CD14-positive monocyte (primary cell): ENCODE results near the gene BSPRY. TPM values are rescaled to one million over a fixed set of nuclear protein-coding genes. Genes with fewer than 3 reads are reported as not detected.

Experiments
- DNase-seq, 3 donors: peaks; one replicate each; pipeline ENCODE4 v3.0.0-alpha.2; 2011 to 2022
- H2AFZ ChIP-seq: 2 replicates; pipeline ENCODE4 v1.6.0; 2012; ENCODE audit warnings: mild to moderate bottlenecking, low read depth, low read length, inconsistent platforms; ENCODE audit not compliant: insufficient read depth, poor library complexity, severe bottlenecking
- H3K27ac ChIP-seq, 2 donors: 1 replicate in 1 of 2; 2 replicates in 1 of 2; pipeline ENCODE4 v1.5.1; 2012 to 2013; ENCODE audit warnings: low read length in 2 of 2, control low read depth in 1 of 2, inconsistent platforms in 1 of 2, low read depth in 1 of 2, mild to moderate bottlenecking in 1 of 2
- H3K27me3 ChIP-seq, 2 donors: one replicate each; pipeline versions ENCODE4 v1.6.0 to v1.6.1; 2011 to 2013; ENCODE audit warnings: low read length in 2 of 2; ENCODE audit not compliant: control insufficient read depth in 2 of 2, insufficient read depth in 2 of 2
- H3K36me3 ChIP-seq, 2 donors: replicated peaks in 1 of 2; 1 replicate in 1 of 2; 2 replicates in 1 of 2; pipeline versions ENCODE4 v1.5.1 to v1.6.1; 2012 to 2013; ENCODE audit warnings: low read length in 2 of 2, control low read depth in 1 of 2, inconsistent platforms in 1 of 2, mild to moderate bottlenecking in 1 of 2; ENCODE audit not compliant: insufficient read depth in 2 of 2, control insufficient read depth in 1 of 2
- H3K4me1 ChIP-seq, 2 donors: 1 replicate in 1 of 2; 2 replicates in 1 of 2; pipeline versions ENCODE4 v1.5.1 to v1.6.1; 2012 to 2013; ENCODE audit warnings: low read length in 2 of 2, control low read depth in 1 of 2, inconsistent platforms in 1 of 2, mild to moderate bottlenecking in 1 of 2, moderate library complexity in 1 of 2; ENCODE audit not compliant: insufficient read depth in 2 of 2, control insufficient read depth in 1 of 2
- H3K4me2 ChIP-seq: replicated peaks from 2 replicates; pipeline ENCODE3; 2012; ENCODE audit warnings: low read length, moderate library complexity, mild to moderate bottlenecking; ENCODE audit not compliant: poor library complexity, severe bottlenecking; ENCODE audit errors: extremely low read depth
- H3K4me3 ChIP-seq, 3 experiments: fragments of 200-600 bp in 1 of 3; sonication (generic) in 1 of 3; replicated peaks in 1 of 3; 1 replicate in 2 of 3; 2 replicates in 1 of 3; pipeline ENCODE4 v1.5.1; 2011 to 2013; ENCODE audit warnings: low read length in 3 of 3, mild to moderate bottlenecking in 3 of 3, control low read depth in 2 of 3, low read depth in 2 of 3, inconsistent platforms in 1 of 3, moderate library complexity in 1 of 3
- H3K79me2 ChIP-seq: 2 replicates; pipeline ENCODE4 v1.6.0; 2012; ENCODE audit warnings: mild to moderate bottlenecking, control low read depth, inconsistent platforms, low read length, moderate library complexity; ENCODE audit not compliant: insufficient read depth
- H3K9ac ChIP-seq: 2 replicates; pipeline ENCODE4 v1.6.0; 2017; ENCODE audit warnings: low read length, mild to moderate bottlenecking; ENCODE audit not compliant: insufficient read depth, poor library complexity, severe bottlenecking
- H3K9me3 ChIP-seq, 2 donors: replicated peaks in 1 of 2; 1 replicate in 1 of 2; 2 replicates in 1 of 2; pipeline versions ENCODE4 v1.5.1 to v1.6.1; 2012 to 2013; ENCODE audit warnings: low read length in 2 of 2, control low read depth in 1 of 2; ENCODE audit not compliant: control insufficient read depth in 1 of 2, insufficient read depth in 1 of 2
- H4K20me1 ChIP-seq: 2 replicates; pipeline ENCODE4 v1.6.0; 2012; ENCODE audit warnings: mild to moderate bottlenecking, low read length, control low read depth, moderate library complexity; ENCODE audit not compliant: insufficient read depth
- H3K27ac Mint-ChIP-seq, 7 donors: one replicate each; pipeline ENCODE4 v1.8.0; 2020; ENCODE audit warnings: mild to moderate bottlenecking in 7 of 7, mixed read lengths in 7 of 7, moderate library complexity in 6 of 7, inconsistent platforms in 2 of 7
- H3K27me3 Mint-ChIP-seq, 3 donors: one replicate each; pipeline ENCODE4 v1.8.0; 2021 to 2022; ENCODE audit warnings: low read depth in 3 of 3, mild to moderate bottlenecking in 3 of 3, mixed read lengths in 3 of 3, moderate library complexity in 3 of 3, inconsistent platforms in 1 of 3
- H3K36me3 Mint-ChIP-seq, 2 donors: one replicate each; pipeline ENCODE4 v1.8.0; 2020; ENCODE audit warnings: mixed read lengths in 2 of 2, inconsistent platforms in 1 of 2, mild to moderate bottlenecking in 1 of 2
- H3K4me1 Mint-ChIP-seq: one replicate; pipeline ENCODE4 v1.8.0; 2020; ENCODE audit warnings: mild to moderate bottlenecking, mixed read lengths
- H3K4me3 Mint-ChIP-seq, 2 donors: one replicate each; pipeline ENCODE4 v1.8.0; 2020; ENCODE audit warnings: mild to moderate bottlenecking in 2 of 2, mixed read lengths in 2 of 2, moderate library complexity in 1 of 2
- H3K9me3 Mint-ChIP-seq, 7 donors: one replicate each; pipeline ENCODE4 v1.8.0; 2020 to 2022; ENCODE audit warnings: mixed read lengths in 7 of 7, mild to moderate bottlenecking in 6 of 7, moderate library complexity in 6 of 7, inconsistent platforms in 2 of 7
- CTCF ChIP-seq: fragments of 200-600 bp; IDR thresholded peaks from one replicate; pipeline ENCODE4 v1.8.0; 2022; ENCODE audit warnings: antibody characterized with exemption, mild to moderate bottlenecking
- WGBS: methylation state at CpG from one replicate; pipeline ENCODE4 v1.1.5; 2013; ENCODE audit warnings: missing lambda C conversion rate; ENCODE audit not compliant: insufficient coverage; 5-methylcytosine and 5-hydroxymethylcytosine counted together
- intact Hi-C, 2 donors: fragments of 100-400 bp; cut with micrococcal nuclease; formaldehyde crosslinking; loops; one replicate each; pipeline versions ENCODE4 v1.15.0 to v1.15.1; 2023
- polyA plus RNA-seq, 3 donors: library from polyadenylated mRNA; depleted of rRNA in 1 of 3; unstranded in 2 of 3; stranded (reverse) in 1 of 3; fragments of 300-500 nt in 2 of 3; fragments of >200 nt in 1 of 3; fragmentation: Illumina TruSeq in 2 of 3; gene quantifications; 1 replicate in 2 of 3; 2 replicates in 1 of 3; pipeline ENCODE4 v1.2.3, GENCODE V29; 2012 to 2021

Gene BSPRY
- polyA plus RNA-seq, 3 donors = 0.16 TPM; not detected in 2

- no peaks in the 10 kb centered on the region for H3K4me1 ChIP-seq
- no peak overlapping the region for H3K4me3 Mint-ChIP-seq
- H3K9ac ChIP-seq = no peak overlapping the region
- H2AFZ ChIP-seq = no peak overlapping the region
- H3K4me3 ChIP-seq = no peak overlapping the region
- H3K4me2 ChIP-seq = no peak overlapping the region
- peak overlapping the region in 1 of 7 donors; percentile 66 for H3K27ac Mint-ChIP-seq
- H3K27me3 ChIP-seq = no peaks in the 10 kb centered on the region
- H3K4me1 Mint-ChIP-seq = no peaks in the 10 kb centered on the region
- DNase-seq = no peak
- H3K36me3 ChIP-seq = no peaks in the 10 kb centered on the region
- H3K36me3 Mint-ChIP-seq = no peaks in the 10 kb centered on the region
- no peaks in the 10 kb centered on the region for H3K79me2 ChIP-seq
- no peaks in the 10 kb centered on the region for H3K9me3 Mint-ChIP-seq
- peaks cover 0 to 1% (median 0%) of the 10 kb centered on the region in 3 donors for H3K27me3 Mint-ChIP-seq
- TF ChIP-seq CTCF = no peak
- no peaks in the 10 kb centered on the region for H3K9me3 ChIP-seq
- H3K27ac ChIP-seq = no peak overlapping the region
- intact Hi-C loops = no loop called here
- H4K20me1 ChIP-seq = no peaks in the 10 kb centered on the region
- 93% methylated on average over 2 of the region's 4 CpGs for WGBS
Measured at GRCh38 chr9:113326230-113326629, 23.1 kb upstream of the BSPRY start.

GRCh38 chr9:113328045-113328782 lies 21.1 kb upstream of the BSPRY start:
- no peak overlapping the region for H3K4me3 Mint-ChIP-seq
- no peaks in the 10 kb centered on the region for H4K20me1 ChIP-seq
- H3K36me3 ChIP-seq = no peaks in the 10 kb centered on the region
- no peak for TF ChIP-seq CTCF
- H3K27ac ChIP-seq = no peak overlapping the region
- DNase-seq = no peak
- peak overlapping the region in 1 of 7 donors; percentile 10 for H3K27ac Mint-ChIP-seq
- H3K9ac ChIP-seq = no peak overlapping the region
- H3K27me3 Mint-ChIP-seq = peaks cover 0 to 1% (median 0%) of the 10 kb centered on the region in 3 donors
- no peak overlapping the region for H3K4me3 ChIP-seq
- no peaks in the 10 kb centered on the region for H3K79me2 ChIP-seq
- no peaks in the 10 kb centered on the region for H3K27me3 ChIP-seq
- H2AFZ ChIP-seq = no peak overlapping the region
- no peak overlapping the region for H3K4me2 ChIP-seq
- H3K9me3 Mint-ChIP-seq = no peaks in the 10 kb centered on the region
- no peaks in the 10 kb centered on the region for H3K4me1 ChIP-seq
- intact Hi-C loops = no loop called here
- H3K4me1 Mint-ChIP-seq = no peaks in the 10 kb centered on the region
- no peaks in the 10 kb centered on the region for H3K36me3 Mint-ChIP-seq
- no peaks in the 10 kb centered on the region for H3K9me3 ChIP-seq
- WGBS = no CpG with 5 or more reads among the region's 3 CpGs
